OCI-LY3 (cell line): ENCODE measurements around the gene RPN2.

Experiments
- H2AFZ ChIP-seq: fragments of 200-600, 300-600 bp; shearing (Covaris generic); 2 replicates; pipeline ENCODE4 v1.6.0; 2014; ENCODE audit warnings: antibody characterized with exemption, low read depth, low read length
- H3K27ac ChIP-seq: fragments of 200-600, 300-600 bp; sonication (generic); 2 replicates; pipeline ENCODE4 v1.5.1; 2014; ENCODE audit warnings: mild to moderate bottlenecking, low read length, moderate library complexity, mixed read lengths
- H3K27me3 ChIP-seq: fragments of 200-600, 300-600 bp; sonication (generic); 2 replicates; pipeline ENCODE4 v1.6.1; 2014; ENCODE audit warnings: low read depth, low read length, mixed read lengths
- H3K36me3 ChIP-seq: fragments of 200-600, 300-600 bp; sonication (generic); replicated peaks from 2 replicates; pipeline ENCODE3; 2014; ENCODE audit warnings: low read depth, low read length, mixed read lengths
- H3K4me1 ChIP-seq: fragments of 300-600, 200-600 bp; sonication (generic); 2 replicates; pipeline ENCODE4 v1.6.1; 2014; ENCODE audit warnings: low read length, mixed read lengths
- H3K4me2 ChIP-seq: fragments of 200-600, 300-600 bp; sonication (generic); 2 replicates; pipeline ENCODE4 v1.6.1; 2014; ENCODE audit warnings: low read length, mixed read lengths
- H3K4me3 ChIP-seq: fragments of 300-600, 200-600 bp; sonication (generic); 2 replicates; pipeline ENCODE4 v1.5.1; 2014; ENCODE audit warnings: antibody characterized with exemption, mild to moderate bottlenecking, low read length, moderate library complexity
- H3K79me2 ChIP-seq: fragments of 300-600, 200-600 bp; shearing (Covaris generic); 2 replicates; pipeline ENCODE4 v1.6.1; 2014; ENCODE audit warnings: mild to moderate bottlenecking, low read length, mixed read lengths
- H3K9ac ChIP-seq: fragments of 300-600, 200-600 bp; shearing (Covaris generic); 2 replicates; pipeline ENCODE4 v1.6.0; 2014; ENCODE audit warnings: mild to moderate bottlenecking, low read length, moderate library complexity
- H3K9me3 ChIP-seq: fragments of 200-600, 300-600 bp; shearing (Covaris generic); 2 replicates; pipeline ENCODE4 v1.6.1; 2014; ENCODE audit warnings: low read length, mixed read lengths; ENCODE audit not compliant: insufficient read depth
- H4K20me1 ChIP-seq: fragments of 200-600, 300-600 bp; sonication (generic); 2 replicates; pipeline ENCODE4 v1.6.1; 2016; ENCODE audit warnings: low read length, mixed read lengths; ENCODE audit not compliant: insufficient read depth
- CTCF ChIP-seq: fragments of 200-600, 300-600 bp; sonication (generic); IDR thresholded peaks from 2 replicates; pipeline ENCODE4 v1.5.1; 2014; ENCODE audit warnings: antibody characterized with exemption, low read length, low read depth
- EZH2phosphoT487 ChIP-seq: fragments of 200-600 bp; shearing (Covaris generic); IDR thresholded peaks from 2 replicates; pipeline ENCODE4 v1.6.1; 2018; ENCODE audit warnings: antibody characterized with exemption, mixed run types, low read depth

The RPN2 gene

DNA sequence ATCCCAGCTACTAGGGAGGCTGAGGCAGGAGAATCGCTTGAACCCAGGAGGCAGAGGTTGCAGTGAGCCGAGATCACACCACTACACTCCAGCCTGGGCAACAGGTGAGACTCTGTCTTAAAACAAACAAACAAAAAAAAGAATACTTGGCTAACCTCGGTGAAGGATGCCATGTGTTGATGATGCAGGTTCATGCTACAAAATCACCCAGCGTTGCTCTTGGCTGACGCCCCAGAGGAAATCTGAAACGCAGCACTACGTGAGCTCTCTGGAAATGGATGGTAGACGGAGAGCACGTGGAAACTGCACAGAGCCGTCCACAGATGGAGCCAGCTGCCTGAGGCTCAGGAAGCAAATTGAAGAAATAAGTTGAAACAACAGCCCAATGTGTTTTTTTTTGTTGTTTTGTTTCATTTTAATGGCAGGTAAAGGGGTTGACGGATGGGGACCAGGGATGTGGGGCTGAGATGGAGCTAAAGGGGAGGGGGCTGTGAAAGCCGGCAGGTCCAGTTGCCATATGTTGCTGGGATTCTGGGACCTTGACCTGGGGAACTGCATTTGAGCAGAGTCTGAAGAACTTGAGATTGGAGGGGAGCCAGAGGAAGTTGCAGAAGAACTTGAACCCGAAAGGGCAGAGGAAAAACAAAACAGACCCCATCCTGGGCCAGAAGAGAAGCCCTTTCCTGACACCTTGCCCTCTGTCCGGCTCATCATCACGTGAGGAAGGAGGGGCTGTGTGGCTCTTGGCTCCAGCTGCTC lies 97.5 kb downstream of the RPN2 start:
- Histone ChIP-seq H3K27ac (peak overlapping the region; percentile 71), H3K27me3 (no peaks in the 10 kb centered on the region), H3K9ac (peak overlapping the region; percentile 52), H2AFZ (peak overlapping the region; percentile 24), H3K4me2 (peak overlapping the region; percentile 71), H3K79me2 (no peaks in the 10 kb centered on the region), H3K9me3 (no peaks in the 10 kb centered on the region), H3K4me3 (peak overlapping the region; percentile 49), H3K36me3 (no peaks in the 10 kb centered on the region), H3K4me1 (peaks cover 40% of the 10 kb centered on the region), H4K20me1 (no peaks in the 10 kb centered on the region)
- TF ChIP-seq CTCF: peak; percentile 96
- TF ChIP-seq EZH2phosphoT487: no peak

GRCh38 chr20:37277253-37277593 lies 98.1 kb downstream of the RPN2 start:
- H3K36me3 ChIP-seq: no peaks in the 10 kb centered on the region
- H4K20me1 ChIP-seq: no peaks in the 10 kb centered on the region
- no peaks in the 10 kb centered on the region for H3K9me3 ChIP-seq
- no peaks in the 10 kb centered on the region for H3K27me3 ChIP-seq
- peak overlapping the region; percentile 71 for H3K27ac ChIP-seq
- H3K4me2 ChIP-seq: peak overlapping the region; percentile 71
- H3K79me2 ChIP-seq: no peaks in the 10 kb centered on the region
- peak overlapping the region; percentile 49 for H3K4me3 ChIP-seq
- H3K4me1 ChIP-seq: peaks cover 40% of the 10 kb centered on the region
- TF ChIP-seq EZH2phosphoT487: no peak
- no peak for TF ChIP-seq CTCF
- H3K9ac ChIP-seq: peak overlapping the region; percentile 52
- H2AFZ ChIP-seq: peak overlapping the region; percentile 24; the same call in 1 of the 2 replicates

GRCh38 chr20:37278966-37279590 lies 99.9 kb downstream of the RPN2 start:
- no peaks in the 10 kb centered on the region for H3K9me3 ChIP-seq
- H2AFZ ChIP-seq: no peak overlapping the region
- no peaks in the 10 kb centered on the region for H3K27me3 ChIP-seq
- no peaks in the 10 kb centered on the region for H3K36me3 ChIP-seq
- no peaks in the 10 kb centered on the region for H4K20me1 ChIP-seq
- peaks cover 34% of the 10 kb centered on the region for H3K4me1 ChIP-seq
- H3K4me3 ChIP-seq: no peak overlapping the region
- no peak for TF ChIP-seq EZH2phosphoT487
- no peak for TF ChIP-seq CTCF
- no peak overlapping the region for H3K27ac ChIP-seq
- no peak overlapping the region for H3K9ac ChIP-seq
- no peak overlapping the region for H3K4me2 ChIP-seq
- no peaks in the 10 kb centered on the region for H3K79me2 ChIP-seq

DNA sequence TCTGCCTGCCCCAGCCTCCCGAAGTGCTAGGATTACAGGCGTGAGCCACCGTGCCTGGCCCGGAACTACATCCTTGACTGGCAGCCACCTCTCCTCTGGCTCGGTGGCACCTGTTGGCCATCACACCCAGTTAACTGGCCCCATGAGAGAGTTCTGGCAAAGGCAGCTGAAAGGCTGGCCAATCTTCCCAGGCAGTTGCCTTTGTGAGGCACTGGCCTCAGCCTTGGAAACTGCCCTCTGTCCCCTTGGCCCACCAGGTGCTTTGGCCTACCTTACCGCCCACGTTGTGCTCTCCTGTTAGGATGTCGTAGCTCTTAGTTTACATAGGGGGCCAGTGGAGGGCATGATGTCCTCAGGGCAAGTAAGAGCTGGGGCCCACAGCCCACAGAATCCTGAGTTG lies 100.7 kb downstream of the RPN2 start:
- no peaks in the 10 kb centered on the region for H4K20me1 ChIP-seq
- H3K36me3 ChIP-seq: no peaks in the 10 kb centered on the region
- no peaks in the 10 kb centered on the region for H3K27me3 ChIP-seq
- no peak overlapping the region for H3K4me2 ChIP-seq
- no peak overlapping the region for H3K4me3 ChIP-seq
- H2AFZ ChIP-seq: no peak overlapping the region
- H3K4me1 ChIP-seq: peaks cover 29% of the 10 kb centered on the region
- H3K79me2 ChIP-seq: no peaks in the 10 kb centered on the region
- no peak overlapping the region for H3K27ac ChIP-seq
- no peak overlapping the region for H3K9ac ChIP-seq
- no peaks in the 10 kb centered on the region for H3K9me3 ChIP-seq
- TF ChIP-seq CTCF: no peak
- no peak for TF ChIP-seq EZH2phosphoT487
